Putamen (tissue), 1 donor: ENCODE results near the gene PHEX.

ENCODE experiments used
- DNase-seq: peaks from one replicate; pipeline ENCODE4 v3.0.0-alpha.2; 2016; ENCODE audit warnings: low spot score

Gene PHEX

DNA sequence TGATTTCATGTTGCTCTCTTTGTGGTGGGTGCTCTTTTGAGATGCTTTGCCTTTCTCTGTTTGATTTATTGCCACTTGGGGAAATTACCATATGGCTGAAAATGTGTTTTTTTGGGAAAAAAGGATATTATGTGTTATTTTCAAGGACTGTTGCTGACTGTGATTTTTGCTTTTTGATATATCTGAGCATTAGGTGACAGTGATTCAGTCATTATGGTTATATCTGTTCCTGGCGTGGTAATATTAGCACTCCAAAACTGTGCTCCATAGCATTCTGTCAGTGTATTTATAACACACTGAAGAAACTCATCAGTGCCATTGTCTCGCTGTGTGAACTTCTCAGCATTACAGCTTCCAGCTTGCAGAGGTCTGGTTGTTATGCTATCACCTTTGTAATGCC, 73.8 kb downstream of the PHEX start:
- no peak for DNase-seq

DNA sequence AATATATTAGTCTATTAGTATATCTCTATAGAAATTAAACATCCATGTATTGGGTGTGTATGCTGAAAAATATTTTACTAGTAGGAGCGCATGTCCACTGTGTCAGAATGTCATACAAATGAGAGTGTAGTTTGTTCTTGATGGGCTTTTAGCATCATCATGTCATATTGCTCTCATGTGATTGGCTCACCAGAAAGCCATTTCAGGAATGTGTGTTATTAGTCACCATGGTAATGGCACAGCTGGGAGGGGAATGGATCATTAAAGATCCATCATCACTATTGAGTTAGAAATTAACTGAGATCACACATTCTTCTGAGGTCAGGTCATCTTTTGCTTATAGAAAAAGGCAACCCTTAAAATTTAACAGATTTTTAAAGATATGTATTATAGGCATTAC, 77.3 kb downstream of the PHEX start:
- DNase-seq, result no peak

DNA sequence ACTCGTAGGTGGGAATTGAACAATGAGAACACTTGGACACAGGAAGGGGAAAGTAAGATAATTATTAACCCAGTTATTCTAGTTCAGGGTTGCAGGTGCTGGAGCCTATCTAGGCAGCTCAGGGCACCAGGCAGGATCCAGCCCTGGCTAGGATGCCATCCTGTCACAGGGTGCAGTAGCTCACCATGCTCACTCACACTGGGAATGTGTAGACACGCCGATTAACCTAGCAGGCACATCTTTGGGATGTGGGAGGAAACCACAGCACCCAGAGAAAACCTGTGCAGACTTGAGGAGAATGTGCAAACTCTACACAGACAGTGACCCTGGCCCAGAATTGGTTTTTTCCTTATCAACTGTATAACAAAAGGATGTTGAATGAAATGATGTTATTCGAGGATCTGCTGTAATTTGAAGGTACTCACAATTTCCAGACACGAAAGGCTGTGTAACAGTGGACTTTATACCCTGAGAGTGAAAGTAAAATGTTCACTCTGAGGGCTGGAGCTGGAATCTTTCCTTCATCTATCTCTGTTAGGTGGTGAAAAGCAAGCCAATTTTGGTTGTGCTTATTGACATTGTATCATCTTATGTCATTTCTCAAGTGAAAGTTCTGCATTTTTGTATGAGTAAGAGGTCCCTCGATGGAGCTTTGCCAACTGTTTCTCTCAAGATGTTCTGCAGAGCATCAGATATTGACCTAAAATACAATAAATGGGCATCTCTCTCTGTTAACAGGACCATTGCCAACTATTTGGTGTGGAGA, 78.8 kb downstream of the PHEX start:
- DNase-seq, result no peak

DNA sequence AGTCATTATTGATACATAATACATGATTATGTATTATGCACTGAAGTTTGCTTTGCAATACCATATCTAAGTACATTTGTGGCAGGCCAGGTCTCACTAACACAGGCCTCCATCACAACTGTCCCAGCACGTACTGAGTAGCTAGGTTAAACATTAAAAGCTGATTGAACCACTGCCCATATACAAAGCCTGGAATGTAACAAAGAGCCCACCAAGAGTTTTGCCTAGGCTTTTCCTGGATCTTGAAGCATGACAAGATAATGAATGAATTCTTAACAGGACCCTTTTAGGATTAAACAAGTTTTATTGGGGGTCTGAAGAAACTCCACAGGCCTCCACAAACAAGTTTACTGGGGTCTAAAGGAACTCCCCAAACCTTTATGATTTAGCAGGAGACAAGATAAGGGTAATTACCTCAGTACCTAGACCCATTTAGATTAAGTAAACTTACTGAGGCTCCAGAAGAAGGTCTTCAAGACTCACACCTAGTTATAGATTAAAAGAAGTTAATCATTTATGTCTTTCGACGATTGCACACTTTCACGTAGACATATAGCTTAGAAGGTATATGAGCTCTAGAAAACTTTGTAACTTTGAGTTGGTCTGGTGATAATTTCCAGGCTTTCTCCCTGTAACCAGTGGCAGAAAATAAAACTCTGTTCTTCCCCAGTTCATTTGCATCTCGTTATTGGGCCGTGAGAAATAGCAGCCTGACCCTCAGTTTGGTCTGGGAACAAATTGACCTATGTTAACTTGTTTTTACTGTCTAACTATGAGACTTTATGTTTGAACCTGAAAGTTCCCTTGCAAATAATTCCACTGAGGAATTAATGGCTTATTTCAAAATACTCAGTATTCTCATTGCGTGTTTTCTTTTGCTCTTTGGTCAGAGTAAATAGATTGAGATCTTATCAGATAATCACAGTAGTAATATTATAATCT, 84.8 kb downstream of the PHEX start:
- no peak for DNase-seq

DNA sequence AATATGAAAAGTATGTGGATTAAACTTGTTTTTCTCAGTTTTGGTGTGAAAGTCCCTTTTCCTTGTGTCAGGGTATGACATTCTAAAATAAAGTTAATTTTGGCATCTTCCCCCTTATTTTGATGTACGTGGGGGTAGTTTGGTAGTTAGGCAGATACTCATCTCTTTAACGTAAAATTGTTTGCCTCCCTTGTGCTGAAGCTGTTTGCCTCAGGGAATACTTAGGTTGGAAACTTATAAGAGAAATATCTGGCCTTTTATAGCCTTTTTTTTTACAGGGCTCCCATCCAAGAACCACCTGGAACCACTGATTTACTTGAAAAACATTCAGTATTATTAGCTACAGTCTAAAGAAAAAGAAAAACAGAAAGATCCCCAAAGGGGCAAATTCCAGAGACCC, 85.5 kb downstream of the PHEX start:
- DNase-seq, result no peak

DNA sequence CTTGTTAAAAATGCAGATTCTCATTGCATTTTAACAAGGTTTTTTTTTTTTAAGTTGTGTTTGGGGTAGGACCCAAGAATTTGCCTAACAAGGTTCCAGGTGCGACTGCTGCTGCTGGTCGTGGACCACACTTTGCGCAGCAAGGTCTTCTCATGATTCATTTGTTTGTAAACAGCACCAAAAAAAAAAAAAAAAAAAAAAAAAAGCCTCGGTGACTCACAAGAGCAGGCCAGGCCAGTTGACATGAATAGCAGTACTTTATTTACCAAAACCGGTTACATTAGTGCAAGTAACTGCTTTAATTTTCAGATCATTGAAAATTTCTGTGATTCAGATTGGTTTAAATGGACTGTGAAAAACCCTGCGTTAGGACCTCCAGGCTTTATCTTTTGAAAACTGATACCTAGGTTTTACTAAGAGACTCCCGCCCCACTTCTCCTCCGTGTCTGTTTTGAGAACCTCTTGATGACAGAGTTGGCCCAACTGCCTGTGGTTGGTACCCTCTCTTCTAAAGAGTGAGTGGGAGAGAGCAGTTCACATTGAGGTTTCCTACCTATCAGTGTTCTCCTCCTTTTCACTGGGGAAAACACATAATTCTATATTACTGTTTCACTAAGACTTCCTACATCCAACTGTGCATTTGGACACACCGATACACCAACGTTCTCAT, 86.2 kb downstream of the PHEX start:
- DNase-seq, result no peak

DNA sequence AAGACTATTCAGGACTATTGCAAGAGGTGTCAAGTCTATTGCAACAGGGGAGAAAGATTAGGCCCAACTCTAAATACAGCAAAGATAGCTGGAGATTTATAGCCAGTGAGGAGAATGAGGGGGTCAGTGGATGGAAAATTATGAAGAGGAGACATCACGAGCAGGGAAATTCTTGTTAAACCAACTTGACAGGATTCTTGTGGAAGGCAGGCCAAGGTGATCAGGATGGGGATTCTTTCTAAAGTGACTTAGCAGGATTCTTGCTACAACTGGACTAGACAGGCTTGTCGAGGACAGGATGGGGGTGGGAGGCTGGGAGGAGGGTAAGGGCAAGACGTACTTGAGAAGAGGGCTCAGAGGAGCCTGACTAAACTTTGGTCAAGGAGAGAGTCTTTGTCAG, 89.0 kb downstream of the PHEX start:
- DNase-seq, result no peak

DNA sequence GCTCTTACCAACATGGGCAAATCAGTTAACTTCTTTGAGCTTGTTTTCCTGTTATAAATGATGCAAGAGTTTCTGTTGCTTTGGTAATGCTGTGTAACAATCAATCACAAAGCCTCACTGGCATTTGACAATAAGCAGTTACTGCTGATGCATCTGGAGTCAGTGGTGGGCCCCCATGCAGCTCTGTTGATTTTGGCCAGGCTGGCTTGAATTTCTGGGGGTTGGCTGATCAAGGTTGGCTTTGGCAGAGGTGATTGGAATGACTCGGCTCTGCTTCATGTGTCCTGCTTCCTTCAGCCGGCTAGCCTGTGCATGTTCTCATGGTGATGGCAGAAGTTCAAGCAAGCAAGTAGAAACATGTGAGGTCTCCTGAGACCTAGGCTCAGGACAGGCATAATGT, 90.4 kb downstream of the PHEX start:
- no peak for DNase-seq

DNA sequence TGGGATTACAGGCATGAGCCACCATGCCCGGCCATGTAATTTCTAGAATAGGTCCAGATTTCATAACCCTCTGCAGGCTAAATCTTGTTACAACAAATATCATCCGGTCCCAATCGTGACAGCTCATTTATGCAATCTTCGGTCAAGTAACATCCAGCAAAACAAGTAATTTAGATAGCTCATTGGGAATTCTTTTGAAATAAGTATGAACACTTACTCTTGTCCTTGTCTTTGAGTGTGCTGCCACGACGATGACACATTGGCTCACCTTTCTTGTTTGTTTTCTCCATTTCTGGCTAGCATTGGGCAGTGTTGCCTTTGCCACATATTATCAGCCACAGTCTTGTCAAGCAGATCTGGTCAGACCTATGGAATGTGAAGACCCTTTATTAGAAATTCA, 92.0 kb downstream of the PHEX start:
- DNase-seq, result no peak

DNA sequence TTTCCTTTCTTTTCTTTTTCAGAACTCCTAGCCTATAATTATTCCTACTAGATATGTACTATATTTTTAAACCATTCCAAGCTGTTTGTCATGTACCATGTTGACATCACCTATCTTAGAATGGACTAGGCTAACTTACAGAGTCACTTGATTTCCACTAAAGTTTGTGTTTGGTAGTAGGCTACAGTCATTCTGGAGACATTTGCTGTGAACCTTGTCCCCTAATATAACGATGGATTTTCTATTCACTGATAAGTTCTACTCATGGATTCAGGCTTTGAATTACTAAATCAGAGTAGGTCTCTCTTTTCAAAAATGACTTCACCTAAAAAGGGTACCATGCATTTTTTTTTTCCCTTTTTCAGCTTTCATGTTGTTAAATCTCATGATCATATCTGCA, 93.4 kb downstream of the PHEX start:
- DNase-seq, result no peak

DNA sequence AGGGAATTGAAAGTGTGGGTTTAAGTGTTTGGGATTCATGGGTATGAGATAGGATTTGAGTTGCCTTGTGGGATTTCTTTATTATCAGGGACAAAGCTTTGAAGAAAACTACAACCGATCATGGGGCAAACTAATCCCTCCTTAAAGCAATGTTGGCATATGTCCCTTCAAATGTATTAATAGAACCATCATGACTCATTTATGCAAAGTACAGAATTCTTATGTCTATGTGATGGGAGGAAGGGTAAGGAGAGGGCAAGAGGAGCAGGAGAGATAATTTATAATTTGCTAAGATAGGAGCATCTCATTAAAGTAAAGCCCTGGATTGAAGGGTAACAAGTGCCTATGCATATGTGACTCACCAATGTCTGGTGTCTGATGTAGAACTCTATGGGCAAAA, 94.2 kb downstream of the PHEX start:
- DNase-seq, result no peak

DNA sequence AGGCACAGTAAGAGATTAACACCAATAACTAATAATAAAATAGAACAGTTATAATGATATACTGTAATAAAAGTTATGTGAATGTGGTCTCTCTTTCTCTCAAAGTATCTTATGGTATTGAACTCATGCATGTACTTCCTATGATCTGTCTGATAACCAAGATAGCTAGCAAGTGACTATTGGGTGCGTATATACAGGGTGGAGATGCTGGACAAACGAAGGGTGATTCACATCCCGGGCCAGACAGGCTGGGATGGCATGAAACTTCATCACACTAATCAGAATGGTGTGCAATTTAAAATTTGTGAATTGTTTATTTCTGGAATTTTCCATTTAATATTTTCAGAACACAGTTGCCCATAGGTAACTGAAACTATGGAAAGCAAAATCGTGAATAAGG, 96.8 kb downstream of the PHEX start:
- DNase-seq, result no peak

DNA sequence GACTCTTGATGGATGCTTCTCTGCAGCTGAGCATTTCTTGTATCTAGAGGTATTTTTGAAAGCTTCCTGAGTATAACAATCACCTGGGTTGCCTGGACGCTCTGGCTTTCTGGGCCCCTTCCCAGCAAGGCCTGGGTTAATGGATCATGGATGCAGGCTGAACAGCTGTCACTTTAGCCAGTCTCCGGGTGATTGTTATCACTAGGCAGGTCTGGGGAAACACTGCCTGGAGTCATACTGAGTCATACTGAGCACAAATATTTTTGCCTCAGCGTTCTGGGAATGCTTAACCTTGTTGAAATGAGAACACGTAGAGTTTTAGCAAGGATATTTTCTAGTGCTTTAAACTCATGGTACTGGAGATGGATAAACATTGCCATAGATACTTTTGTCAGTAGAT, 102.6 kb downstream of the PHEX start:
- DNase-seq, result no peak

DNA sequence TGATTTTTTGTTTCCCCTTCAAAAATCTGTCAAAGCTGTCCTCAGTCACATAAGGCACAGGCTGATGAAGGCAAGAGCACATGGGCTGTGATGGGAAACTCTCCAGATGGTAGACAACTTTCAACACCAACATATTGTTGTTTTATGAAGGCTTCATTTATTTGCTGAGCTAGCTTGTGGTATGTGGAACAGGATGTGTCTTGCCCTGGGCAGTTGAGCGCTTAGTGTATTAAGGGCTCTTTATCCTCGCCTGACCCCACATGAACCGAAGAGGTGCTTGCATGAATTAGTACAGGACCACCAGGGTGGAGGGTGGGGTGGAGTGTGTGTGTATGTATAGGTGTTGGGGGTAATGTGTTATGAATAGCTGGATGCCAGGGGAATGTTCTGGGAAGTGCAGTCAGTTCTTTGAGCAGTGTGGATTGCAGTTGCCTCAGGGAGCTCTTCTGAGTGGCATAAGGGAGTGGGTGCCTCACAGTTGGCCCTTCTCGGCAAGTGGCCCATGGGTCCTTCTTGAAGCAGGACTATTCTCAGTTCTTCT, 103.1 kb downstream of the PHEX start:
- peak; percentile 31 for DNase-seq

DNA sequence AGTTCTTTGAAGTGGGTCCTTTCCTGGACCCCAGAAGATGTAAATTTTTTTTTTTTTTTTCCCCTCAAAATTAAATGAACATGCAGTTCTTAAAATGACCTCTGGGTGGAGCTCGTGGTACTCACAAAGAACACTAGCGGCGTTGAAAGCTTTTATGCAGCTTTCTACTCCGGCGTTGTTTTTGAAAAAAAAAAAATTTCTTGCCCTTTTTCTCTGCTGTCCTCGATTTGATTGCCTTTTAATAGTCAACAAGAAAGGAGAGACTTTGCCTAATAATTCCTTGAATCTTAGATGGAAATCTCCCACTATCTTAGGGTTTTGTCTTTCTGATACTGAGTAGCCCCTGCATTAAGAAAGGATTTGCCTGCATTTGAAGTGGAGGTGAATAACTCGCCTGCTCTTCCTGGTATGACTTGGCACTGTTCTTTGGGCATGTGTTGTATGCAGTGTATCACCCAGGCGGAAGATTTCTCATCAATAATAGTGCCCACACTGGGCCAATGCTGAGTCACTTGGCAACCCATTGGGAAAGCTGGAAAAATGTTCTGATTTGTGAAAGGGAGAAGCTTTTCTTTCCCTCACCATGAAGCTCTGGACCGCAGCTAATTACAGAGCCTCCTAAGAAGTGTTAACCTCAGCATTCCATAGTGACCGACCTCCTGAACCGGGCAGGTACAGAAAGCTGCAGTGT, 104.0 kb downstream of the PHEX start:
- peak; percentile 20 for DNase-seq

DNA sequence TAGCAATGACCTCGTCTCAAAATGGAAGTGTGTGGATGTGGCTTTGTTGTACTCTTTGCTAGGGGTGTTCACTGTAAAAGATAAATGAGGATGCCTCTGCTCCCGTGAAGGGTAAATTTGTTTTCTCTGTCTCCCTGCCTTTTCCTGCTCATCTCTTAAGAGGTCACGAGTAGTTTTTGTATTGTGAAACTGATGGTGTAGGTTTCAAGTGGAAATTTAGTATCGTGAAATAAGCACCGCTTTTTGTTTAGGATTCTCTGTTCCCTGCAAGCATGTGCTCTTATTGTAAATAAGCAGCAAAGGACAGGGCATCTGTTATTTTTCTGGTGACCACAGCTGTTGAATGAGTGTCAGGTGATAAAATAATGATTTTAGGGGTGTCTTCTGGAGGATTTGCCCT, 104.6 kb downstream of the PHEX start:
- no peak for DNase-seq

DNA sequence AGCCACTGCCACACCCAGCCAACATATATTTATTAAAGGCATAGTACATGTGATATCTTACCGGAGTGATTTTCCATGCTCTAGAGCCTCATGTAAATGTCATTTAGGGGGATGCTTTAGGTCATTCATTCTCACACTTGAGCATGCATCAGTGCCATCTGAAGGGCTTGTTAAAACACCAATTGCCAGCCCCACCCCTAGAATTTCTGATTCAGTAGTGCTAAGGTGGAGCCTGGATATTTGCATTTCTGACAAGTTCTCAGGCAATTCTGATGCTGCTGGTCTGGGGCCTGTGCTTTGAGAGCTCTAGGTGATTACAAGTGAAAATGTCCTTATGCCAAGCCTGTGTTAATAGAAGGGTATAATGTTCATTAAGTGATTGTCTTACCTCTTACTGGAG, 107.7 kb downstream of the PHEX start:
- no peak for DNase-seq

DNA sequence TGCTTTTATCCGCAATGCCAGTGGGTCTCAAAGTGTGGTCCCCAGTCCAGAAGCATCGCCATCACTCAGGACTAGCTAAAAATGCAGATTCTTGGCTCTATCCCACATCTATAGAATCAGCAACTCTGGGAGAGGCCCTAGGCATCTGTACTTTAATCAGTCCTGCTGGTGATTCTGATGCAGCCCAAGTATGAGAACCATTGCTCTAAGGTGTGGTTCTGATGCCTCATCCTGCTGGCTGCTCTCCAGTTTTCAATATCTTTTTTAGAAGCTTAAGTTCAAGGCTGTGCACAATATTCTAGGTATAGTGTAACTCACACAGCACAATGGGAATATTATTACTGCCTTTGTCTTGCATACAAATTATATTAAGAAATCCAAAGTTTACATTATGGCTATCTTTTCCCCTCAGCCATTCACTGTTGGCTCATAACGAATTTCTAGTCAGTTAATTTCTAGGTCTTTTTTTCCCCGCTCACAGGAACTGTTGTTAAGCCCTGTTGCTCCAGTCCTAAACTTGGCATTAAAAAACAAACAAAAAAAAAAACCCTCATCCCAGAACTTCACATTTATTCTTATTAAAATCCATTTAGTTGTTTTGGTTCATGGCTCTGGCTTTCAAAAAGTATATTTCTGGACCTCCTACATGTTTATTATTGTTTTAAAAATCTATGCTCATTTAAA, 109.1 kb downstream of the PHEX start:
- DNase-seq, result no peak

DNA sequence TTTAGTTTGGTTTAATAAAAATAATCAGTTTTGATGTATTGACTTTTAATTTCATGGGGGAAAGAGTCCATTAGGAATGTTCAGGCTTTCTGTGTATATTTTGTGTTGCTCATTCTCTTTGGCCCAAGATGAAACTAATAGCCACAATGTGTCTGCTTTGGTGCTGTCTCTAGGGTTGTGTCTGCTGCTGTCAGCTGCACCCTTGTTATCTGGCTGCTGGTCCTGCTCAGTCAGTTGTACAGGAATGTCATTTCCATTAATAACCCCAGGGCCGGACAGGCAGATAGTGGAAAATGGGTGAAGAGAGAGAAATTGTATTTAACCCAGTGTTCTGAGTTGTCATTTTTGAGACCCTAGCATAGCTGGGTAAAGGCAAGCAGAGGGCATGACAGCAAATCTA, 115.1 kb downstream of the PHEX start:
- no peak for DNase-seq

DNA sequence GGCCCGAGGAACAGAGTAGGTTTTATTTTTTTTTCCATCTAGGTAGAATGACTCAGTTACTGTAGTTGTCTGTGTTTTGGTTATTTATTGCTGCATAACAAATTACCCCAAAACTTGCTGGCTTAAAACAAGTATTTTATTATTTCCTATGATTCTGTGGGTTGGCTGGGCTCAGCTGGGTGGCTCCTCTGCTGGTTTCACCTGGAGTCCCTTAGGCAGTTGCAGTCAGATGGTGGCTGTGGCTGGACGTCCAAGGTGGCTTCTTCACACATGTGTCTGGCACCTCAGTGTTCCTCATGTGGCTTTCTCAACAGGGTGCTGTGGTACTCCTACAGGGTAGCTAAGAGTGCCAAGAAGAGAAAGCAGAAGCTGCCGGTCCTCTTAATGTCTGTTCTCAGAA, 115.8 kb downstream of the PHEX start:
- no peak for DNase-seq

DNA sequence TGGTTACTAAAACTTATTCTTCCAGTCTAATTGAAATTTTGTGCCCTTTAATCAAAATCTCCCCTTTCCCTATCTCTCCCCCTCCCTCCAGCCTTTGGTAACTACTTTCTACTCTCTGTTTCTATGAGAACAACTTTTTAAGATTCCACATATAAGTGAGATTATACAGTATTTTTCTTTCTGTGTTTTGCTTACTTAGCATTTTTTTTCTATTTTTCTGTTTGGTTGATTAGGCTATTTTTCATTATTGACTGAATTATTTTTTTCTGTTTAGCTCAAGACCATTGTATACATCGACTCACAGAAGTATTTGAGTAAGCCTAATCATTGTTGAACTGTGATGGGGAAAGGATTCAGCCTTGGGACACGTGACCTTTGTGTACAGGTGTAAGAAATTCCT, 116.4 kb downstream of the PHEX start:
- DNase-seq, result no peak
